SK-N-DZ (cell line): ENCODE measurements around the gene VWA5B2.
A peak's percentile ranks its signal among the peaks of the same experiment; 100 is the strongest.

Source experiments
- DNase-seq: peaks from one replicate; pipeline ENCODE4 v3.0.0-alpha.2; 2015; ENCODE audit warnings: low spot score
- small RNA-seq, 2 experiments: library from RNA; depleted of rRNA; stranded (forward); fragments of <200 nt; gene quantifications; one replicate each; pipeline ENCODE3, GENCODE V24; 2014

VWA5B2 gene

GRCh38 chr3:184275381-184275701, 46.0 kb downstream of the VWA5B2 start:
- no peak for DNase-seq

- DNase-seq = no peak
Observed at GRCh38 chr3:184275961-184276910, 46.9 kb downstream of the VWA5B2 start, which contains the start of gene ECE2. Gene ECE2 (plus strand): TSS chr3:184276022. CDS start chr3:184276154, 132 bp downstream.

- DNase-seq = no peak
Observed at GRCh38 chr3:184277366-184277765, 48.0 kb downstream of the VWA5B2 start.

GRCh38 chr3:184282941-184283340, 53.6 kb downstream of the VWA5B2 start:
- DNase-seq = no peak

GRCh38 chr3:184283681-184284080, 54.3 kb downstream of the VWA5B2 start:
- no peak for DNase-seq

- DNase-seq = peak; percentile 88
Observed at GRCh38 chr3:184284696-184285095, 55.3 kb downstream of the VWA5B2 start.

GRCh38 chr3:184289426-184289938, 60.1 kb downstream of the VWA5B2 start:
- peak; percentile 84 for DNase-seq

- DNase-seq = no peak
Observed at GRCh38 chr3:184290331-184290730, 60.9 kb downstream of the VWA5B2 start.

- no peak for DNase-seq
Observed at GRCh38 chr3:184291044-184291737, 61.8 kb downstream of the VWA5B2 start.

Small RNAs within 50 kb of the gene (small RNA-seq; reads per million reads assigned to genes)
- 0.16 to 1.2 reads per million in 2 experiments for gene MIR1224
